ENCODE measurements around the gene SYTL5.

Gene SYTL5

DNA sequence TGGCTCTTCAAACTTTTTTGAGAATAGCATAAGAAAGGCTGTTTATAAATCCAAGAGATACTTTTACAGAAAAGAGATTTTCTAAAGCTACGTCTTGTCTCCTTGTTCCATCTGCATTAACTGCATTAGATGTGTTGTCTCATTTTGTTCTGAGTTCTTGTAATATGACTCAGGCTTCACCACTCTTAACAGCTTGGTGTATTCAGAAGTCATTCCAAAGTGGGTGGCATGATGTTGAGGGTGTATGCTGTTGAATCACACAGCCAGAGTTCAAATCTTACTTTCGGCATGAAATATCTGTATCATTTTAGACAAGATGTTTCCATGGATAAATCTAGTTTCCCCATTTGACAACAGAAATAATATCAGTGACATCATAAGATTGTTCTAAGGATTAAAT lies 30.1 kb downstream of the SYTL5 start:
- no peak for DNase-seq

DNA sequence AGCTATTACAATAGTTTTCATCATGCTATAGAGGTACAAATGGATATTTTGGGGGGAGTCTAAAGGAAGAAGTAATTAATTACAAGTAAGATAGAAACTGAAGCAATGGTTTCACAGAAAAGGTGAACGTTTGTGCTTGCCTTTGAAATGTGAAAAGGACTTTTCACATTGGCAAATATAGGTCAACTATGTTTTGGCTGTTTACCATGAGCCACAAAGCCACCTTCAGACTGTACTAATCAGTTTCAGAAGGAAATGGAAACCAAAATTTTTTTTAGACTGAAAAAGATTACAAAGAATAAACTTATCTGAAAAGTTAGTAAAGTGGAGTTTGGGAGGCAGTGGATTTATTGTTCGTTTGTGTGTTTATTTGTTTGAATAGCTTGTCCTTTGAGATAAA lies 32.1 kb downstream of the SYTL5 start:
- DNase-seq, result no peak

DNA sequence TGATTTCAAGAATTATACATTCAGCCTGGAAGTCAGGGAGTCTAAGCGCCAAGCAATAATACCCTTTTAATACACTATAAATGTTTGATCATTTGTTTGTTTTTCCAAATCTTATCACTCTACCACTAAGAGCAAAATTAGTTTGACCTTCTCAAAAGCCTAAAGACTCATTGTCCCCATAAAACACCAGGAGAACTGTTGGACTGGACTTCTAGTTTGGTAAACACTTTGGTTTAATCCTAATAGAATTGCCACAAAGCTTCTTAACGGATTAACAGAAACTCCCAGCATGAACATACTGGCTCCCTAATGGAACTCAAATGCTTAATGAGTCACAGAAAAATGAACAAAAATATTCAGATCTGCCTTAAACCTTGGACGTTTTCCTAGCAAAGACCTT lies 34.9 kb downstream of the SYTL5 start:
- DNase-seq, result no peak

DNA sequence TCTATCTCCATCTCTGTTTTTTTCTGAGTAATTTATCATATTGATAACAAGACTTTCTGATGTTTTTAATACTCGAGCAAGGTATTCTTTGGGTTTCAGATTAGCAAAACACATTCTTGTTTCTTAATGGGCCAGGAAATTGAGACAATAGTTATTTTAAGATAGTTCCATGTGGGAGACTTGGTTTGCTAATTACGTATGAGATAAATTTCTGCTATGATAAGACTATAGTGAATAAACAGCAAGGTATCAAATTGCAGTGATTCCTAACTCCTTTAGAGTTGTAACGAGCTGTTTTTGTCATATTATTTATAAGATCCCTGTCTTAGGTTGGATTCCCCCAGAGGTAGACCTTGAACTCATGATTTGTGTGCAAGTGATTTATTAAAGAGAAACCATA lies 38.3 kb downstream of the SYTL5 start:
- no peak for DNase-seq

DNA sequence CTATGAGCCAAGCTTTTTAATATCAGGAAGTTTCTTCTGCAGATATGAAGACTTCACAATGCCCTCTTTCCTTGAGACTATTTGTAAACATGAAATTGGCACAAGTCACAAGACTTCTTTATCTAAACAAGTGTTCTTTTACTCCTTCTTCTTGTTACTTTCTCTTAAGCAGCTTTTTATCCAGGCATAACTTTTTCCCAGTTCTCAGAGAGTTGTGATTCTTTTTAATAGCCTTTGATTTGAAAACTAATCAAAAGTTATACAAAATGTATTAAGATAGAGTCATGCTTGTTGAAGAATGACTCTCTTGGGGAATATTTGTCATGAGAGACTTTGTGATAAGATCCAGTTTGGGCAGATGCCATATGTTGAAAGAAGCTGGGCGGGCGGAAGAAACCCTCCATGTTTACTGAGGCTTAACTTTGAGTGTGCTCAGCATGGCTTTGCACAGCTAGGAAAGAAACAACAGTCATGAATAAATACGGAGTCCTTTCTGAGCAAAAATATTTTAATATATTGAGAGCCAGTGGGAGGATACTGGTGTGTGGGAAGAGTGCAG lies 39.3 kb downstream of the SYTL5 start:
- DNase-seq, result no peak

DNA sequence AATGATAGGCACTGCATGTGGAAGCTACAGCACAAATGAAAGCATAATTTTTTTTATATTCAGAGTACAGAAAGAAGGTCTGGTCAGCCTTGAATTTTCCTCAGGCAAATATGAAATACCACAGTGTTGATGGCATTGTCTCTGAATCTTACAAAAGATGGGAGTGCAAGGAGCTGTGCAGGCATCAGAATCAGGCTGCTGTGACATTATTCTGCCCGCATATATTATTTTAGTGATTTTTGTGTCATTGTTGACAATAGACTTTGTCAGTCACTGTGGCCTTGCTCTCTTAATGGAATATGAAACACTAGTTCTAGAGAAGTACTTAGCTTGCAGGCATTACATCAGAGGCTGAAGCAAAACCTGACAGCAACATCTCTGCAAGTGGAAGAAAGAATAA lies 42.5 kb downstream of the SYTL5 start:
- no peak for DNase-seq

DNA sequence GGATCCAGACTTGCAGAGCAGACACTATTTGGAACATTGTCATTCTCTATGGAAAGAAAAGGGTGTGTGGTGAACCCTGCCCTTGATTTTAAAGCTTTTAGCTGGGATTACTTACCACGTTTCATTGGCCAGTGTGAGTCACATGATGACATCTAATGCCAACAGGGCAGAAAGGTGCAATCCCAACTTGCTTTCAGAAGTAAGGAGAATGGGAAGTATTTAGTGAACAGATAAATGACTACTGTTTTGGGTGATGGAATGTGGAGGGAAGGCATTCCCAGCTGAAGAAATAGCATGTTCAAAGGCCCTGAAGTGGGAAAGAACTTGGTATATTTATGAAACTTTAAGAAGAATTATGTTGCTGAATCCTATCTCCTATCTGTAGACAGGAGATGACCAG lies 44.5 kb downstream of the SYTL5 start:
- no peak for DNase-seq

DNA sequence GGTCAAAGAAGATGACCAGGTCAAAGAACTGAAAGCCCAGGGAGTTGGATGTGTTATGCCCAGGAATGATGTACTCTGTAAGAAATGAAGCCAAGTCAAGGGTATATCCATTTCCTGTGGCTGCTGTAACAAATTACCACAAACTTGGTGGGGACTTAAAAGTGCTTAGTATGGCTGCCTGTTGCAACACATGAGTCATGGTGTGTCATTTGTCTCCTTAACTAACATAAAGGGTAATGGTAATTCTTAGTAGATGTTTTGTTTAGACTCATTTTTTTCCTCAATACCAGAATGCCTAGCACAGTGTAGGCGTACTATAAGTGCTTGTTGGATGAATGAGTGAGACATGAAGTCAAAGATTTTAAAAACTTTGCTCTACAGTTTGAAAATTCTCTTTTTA lies 45.7 kb downstream of the SYTL5 start:
- DNase-seq, result no peak

DNA sequence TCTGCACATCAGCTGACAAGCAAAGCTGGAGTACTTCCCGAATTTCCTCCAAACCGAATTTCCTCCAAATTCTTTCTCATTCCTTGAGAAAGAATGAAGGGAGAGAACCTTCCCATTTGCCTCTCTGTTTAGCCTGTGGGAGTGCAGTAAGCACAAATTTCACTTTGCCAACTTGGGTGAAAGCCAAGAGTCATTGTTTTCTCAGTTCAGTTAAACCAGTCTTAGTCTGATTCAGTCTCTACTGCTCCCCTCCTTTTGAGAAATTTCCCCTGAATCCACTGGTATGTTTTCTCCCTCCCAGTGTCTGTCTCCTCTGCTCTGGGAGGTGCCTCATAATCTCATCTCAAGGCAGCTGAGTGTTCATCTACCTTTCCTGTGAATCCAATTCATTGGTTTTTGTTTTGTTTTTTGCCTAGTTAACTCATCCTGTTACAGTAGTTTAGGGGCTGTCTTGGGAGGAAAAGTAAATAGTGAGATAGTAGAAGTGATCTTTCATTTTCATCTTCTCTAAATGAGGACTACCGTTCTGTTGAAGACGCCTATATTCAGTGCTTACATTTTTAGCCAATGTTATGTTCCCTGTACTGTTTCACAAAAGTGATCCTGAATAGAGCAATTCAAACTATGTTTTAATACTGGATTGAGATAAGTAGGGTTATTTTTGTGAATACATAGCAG lies 49.0 kb downstream of the SYTL5 start:
- no peak for DNase-seq

DNA sequence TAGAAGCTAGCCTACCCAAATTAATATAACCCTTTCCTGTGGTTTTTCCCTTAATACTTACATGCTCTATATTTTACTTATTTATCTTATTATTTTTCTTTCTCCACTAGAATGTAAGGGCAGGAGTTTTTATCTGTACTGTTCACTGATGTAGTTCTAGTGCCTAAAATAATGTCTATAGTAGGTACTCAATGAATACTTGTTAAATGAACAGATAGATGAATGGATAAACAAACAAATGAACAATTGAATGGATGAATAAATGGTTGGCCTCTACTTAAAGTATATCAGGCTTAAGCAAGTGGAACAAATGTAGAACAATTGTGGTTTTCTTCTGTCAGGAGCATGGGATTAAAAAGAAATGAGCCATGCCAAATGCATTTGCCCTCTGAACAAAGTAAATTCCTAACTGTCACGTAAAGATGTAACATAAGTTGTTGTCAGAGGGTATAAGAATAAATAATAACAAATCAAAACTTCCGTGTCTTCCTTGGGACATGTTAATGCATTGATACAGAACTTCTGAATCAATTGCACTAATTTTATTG lies 54.1 kb downstream of the SYTL5 start:
- DNase-seq, result no peak

DNA sequence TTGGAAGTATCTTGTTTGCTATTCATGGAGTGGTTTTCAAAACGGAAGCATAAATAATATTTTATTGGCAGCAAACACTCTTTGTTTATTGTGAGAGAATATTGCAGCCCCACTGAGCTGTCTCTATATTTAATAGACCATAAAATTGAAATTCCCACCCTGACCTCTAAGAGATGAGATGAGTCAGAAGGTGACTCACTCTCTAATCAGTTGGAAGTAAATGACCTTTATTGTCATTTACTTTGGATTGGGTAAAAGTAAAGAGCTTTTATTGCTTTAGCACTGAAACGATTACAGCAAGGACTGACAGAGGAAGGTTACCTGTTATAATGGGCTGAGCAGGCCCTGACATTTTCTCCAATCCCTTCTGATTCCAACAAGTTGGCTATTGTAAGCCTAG lies 55.0 kb downstream of the SYTL5 start:
- no peak for DNase-seq

DNA sequence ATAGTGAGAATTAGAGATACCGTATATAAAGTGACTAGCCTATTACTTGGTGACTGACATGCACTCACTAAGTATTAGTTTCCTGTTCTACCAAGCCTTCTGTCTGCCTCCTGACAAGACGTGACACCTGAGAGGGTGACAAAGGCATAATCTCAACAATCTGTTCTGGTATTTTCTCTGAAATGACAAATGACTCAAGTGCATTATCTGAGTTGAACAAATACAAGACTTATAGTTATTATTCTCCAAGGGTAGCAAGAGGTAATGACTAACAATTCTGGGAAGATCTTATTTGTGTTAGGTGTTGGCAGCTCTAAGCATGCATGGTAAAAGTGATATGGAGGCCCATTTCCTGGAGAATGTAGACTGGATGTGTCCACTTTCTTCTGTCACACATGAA lies 60.6 kb downstream of the SYTL5 start:
- DNase-seq, result no peak

DNA sequence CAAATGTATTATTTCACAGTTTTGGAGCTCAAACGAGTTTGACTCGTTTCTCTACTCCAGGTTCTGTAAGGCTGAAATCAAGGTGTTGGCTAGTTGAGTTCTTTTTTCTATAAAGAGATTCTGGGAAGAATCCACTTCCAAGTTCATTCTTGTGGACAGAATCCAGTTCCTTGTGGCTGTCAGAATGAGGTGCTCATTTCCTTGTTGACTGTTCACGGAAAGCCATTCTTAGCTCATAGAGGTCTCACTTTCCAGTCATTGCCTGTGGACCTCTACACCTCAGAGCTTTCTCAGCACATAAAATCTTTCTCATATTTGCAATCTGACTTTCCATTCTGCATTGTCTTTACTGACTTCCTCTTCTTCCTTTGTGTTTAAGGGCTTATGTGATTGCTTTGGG lies 62.9 kb downstream of the SYTL5 start:
- DNase-seq, result no peak

DNA sequence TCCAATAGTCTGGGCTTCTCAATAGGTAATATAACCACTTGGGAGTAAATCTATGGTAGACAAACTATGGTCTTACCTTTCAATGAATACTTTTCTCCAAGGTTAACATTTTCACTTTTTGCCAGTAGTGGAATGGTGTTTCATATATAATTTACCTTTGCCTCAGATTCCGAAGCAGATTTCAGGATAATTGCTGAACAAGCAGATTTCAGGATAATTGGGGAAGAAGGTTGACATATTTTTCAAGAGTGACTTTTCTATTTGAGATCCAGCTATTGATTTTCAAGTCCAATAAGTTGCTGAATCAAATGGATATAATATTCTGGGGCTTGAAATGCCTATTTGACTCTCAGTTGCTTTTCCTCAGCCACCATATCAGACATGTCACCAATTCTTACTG lies 63.6 kb downstream of the SYTL5 start:
- no peak for DNase-seq

DNA sequence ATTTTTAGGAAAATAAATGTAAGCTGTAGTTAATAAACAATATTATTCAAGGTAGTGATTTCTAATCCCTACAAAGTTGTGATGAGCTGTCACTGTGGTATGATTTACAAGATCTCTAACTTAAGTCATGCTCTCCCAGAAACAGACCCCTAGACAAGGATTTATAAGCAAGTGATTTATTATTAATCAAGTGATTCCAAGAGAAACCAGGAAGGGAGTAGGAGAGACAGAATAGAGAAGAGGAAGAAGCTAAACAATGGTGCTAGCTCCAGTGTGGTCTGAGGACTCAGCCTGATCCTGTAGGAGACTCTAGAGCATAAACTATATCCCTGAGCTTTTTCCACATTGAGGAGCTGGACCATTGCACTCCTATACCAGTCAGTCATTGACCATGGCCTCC lies 73.1 kb downstream of the SYTL5 start:
- no peak for DNase-seq

DNA sequence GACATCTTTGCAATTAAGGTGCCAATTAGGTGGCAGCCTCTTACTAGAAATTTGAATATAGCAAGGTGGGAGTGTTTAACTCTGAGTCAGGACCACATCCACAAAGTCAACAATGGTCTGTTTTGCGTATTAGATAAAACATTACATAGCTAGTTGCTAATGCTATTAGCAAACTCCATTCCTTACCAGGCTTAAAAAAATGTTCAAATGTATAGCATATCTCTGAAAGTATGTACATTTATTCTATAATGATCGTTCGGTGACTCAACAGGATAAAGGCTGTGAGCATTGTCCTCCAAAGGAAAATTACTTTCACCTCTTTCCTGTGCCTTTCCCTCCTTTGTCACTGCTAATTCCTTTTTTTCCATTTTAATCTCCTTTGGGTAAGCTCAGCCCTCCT lies 74.5 kb downstream of the SYTL5 start:
- no peak for DNase-seq

DNA sequence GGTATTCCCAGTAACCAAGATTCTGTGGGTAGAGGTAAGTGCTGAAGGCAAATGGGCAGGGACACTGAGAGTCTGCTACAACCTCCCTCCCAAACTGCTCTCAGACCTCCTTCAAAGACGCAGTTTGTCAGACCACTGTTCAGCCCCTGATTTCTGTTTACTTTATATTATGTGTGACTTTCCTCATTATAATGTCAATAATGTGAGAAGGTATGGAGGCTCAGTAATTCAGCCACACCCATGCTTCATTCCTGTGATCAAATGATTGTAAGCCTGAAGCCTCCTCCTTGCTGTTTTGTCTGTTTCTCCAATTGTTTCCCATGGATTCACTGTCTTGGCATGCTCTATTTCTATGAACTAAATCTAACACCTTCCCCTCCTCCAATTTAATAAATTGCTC lies 75.6 kb downstream of the SYTL5 start:
- DNase-seq, result no peak

DNA sequence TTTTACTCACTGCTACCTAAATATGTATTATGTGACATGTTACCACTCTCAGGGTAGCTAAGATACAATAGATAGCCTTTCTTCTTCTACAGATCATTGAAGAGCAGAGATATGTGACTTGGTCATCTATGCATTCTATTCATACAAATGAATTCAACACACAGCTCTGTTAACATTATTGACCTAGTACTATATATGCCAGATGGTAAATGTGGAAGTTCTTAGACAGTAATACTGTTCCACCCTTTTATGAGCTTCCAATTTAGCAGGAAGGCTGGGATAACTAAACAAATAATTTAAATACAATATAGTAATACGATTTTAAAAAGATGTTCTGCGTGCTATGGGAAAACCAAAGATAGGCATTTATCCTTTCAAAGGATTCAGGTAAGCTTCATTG lies 76.0 kb downstream of the SYTL5 start:
- no peak for DNase-seq

DNA sequence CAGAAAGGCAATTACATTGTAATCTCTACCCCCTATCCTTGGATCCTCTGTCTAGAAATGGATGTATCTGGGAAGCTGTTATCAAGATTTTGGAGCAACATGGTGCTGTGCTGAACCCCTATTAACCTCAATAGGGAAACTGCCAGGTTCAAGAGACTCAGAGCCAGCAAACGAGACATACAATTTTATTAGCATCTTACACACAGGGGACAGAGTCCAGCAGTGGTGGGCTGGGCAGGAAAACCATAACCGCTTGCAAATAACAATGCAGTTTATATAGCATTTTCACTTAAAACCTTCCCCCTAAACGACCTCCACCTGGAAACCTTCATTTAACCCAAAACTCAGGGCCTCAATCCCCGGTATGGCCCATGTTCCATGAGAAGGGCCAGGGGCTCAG lies 79.5 kb downstream of the SYTL5 start:
- no peak for DNase-seq

DNA sequence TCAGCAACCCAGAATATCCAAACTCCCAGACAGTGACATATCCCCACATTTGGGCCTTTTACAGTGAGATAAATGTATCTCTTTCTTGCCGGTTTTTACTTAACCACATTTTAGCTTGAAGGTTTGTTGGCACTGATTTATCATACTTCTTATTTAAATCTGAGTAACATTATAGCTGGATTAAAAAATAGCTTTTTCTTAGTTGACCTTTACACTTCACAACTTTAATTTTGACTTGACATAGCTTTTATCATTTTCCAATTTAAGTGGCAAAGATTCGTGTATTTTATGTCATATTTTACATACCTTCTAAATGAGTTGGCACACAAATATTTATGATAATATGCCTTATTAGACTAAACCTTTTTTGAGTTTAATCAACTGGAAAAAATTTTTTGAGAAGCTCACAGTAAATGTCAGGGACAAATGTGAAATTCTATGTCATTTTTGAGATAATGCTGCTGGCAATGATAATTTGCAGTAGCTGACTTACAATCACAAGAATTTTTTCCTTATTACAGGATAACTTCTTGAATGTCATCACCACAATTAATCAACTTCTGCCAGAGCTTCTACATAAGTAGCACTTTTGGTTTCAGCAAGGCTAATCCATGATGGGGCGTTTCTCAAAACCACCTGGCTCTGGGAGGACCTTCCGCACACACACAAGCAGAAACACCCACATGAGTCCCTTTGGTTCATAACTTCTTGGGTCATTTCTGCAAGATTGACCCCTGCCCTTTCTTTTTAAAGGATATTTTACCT lies 80.3 kb downstream of the SYTL5 start:
- DNase-seq, result no peak

DNA sequence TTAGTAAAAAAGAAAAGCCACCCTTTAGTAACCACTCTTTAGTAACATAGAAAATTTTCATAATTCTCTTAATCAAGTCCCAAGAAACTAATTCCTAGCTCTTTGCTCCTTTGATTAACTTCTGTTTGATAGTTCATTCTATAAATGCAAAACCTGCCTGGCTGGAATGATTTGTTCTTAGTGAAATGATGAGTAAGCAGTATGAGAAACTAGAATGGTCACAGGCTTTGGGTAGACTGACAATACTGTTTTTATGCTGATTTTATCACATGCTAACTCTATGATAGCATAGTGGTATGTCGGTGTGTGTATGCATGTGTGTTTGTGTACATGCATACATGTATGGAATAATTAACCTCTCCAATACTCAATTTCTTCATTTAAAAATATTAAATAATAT lies 81.2 kb downstream of the SYTL5 start:
- DNase-seq, result no peak

DNA sequence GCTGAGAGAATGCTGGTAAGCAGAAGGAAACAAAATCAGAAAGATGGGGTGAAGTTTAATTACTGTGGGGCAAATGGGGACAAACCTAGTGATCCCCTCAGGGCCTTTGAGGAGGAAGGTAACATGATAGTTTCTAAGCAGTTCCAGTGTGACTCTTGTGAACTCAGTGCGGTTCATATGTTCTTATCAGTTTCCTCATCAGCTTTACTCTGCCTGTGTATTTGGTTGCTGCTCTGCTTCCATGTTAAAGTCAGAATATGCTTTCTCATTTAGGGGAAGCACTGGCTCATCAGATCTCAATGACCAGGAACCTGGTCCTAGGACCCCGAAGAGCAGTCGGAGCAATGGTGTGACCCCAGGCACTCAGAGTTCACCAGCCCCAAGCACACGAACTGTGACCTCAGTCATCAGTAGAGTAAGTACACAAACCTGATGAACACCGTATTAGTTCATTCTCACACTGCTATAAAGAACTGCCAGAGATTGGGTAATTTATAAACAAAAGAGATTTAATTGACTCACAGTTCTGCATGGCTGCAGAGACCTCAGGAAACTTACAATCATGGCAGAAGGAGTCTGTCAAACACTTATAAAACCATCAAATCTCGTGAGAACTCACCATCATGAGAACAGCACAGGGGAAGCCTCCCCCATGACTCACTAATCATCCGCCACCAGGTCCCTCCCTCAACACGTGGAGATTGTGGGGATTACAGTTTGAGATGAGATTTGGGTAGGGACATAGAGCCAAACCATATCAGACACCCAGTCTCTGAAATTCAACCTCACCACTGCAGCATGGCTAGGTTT lies 83.0 kb downstream of the SYTL5 start:
- no peak for DNase-seq

DNA sequence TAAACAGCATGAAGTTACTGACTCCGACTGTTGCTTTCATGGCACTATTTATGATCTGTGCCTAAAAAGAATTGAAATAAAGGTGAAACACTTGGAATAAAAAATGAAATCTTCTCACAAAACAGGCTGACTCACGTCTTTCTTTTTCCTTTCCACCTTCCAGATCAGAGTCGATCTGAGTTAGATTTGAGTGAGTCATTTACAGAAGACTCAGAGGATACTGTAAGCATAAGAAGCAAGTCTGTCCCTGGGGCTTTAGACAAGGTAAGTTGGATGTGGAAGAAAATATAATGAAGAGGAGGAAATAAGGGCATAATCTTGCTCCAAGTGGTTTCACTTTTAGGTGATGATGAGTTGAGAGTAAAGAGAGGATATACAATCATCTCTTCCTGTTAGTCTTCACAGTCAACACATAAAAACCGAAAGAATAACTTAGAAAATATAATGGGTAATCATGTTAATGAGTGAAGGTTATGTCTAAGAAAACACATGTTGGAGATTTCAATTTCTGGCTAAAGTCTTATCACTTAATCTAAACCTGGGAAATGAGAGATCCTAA lies 89.7 kb downstream of the SYTL5 start:
- DNase-seq, result no peak
